Activated CD8-positive, alpha-beta T cell treated with anti-CD3 and anti-CD28 coated beads for 36 hours (primary cell): ENCODE measurements around the gene CIDEC. TPM values are rescaled to one million over a fixed set of nuclear protein-coding genes. Genes with fewer than 3 reads are reported as not detected.

Experiments used
- ATAC-seq: fragments of 200-7000 bp; cut with Tn5 transposase; one replicate; pipeline ENCODE4 v1.10.0; 2021; ENCODE audit warnings: mild to moderate bottlenecking, moderate library complexity
- CTCF ChIA-PET: fragments of 350-600 bp; sonication (Branson Sonifier 250); formaldehyde crosslinking; loops from one replicate; lab custom pipeline; 2021; ENCODE audit warnings: antibody characterized with exemption; lab: Charles Lee
- POLR2A ChIA-PET: fragments of 350-600 bp; sonication (Branson Sonifier 250); formaldehyde crosslinking; loops from one replicate; lab custom pipeline; 2021; ENCODE audit warnings: antibody characterized with exemption; lab: Charles Lee
- DNase-seq: peaks from one replicate; pipeline ENCODE4 v3.0.0-alpha.2; 2020
- H3K27ac Mint-ChIP-seq: one replicate; pipeline ENCODE4 v1.8.0; 2021; ENCODE audit warnings: mild to moderate bottlenecking, mixed read lengths
- H3K27me3 Mint-ChIP-seq: one replicate; pipeline ENCODE4 v1.8.0; 2021; ENCODE audit warnings: mixed read lengths
- H3K36me3 Mint-ChIP-seq: one replicate; pipeline ENCODE4 v1.8.0; 2021; ENCODE audit warnings: low read depth, mixed read lengths
- H3K4me1 Mint-ChIP-seq: one replicate; pipeline ENCODE4 v1.8.0; 2021; ENCODE audit warnings: low read depth, mixed read lengths
- H3K4me3 Mint-ChIP-seq: one replicate; pipeline ENCODE4 v1.8.0; 2021; ENCODE audit warnings: mild to moderate bottlenecking, moderate library complexity, mixed read lengths
- H3K9me3 Mint-ChIP-seq: one replicate; pipeline ENCODE4 v1.8.0; 2021; ENCODE audit warnings: mixed read lengths
- intact Hi-C: fragments of 100-400 bp; cut with micrococcal nuclease; formaldehyde crosslinking; loops from one replicate; pipeline ENCODE4 v1.10.0; 2022
- total RNA-seq, 2 experiments: library from RNA; stranded (reverse); gene quantifications; one replicate each; pipeline ENCODE4 v1.2.3, GENCODE V29; 2021
- TF ChIP-seq, protein P1 (sequence below): fragments of 200-600 bp; IDR thresholded peaks from one replicate; pipeline ENCODE4 v1.8.0; 2022; ENCODE audit warnings: antibody characterized with exemption, mild to moderate bottlenecking

Gene CIDEC
- total RNA-seq, 2 experiments from 2014 or later = not detected

DNA sequence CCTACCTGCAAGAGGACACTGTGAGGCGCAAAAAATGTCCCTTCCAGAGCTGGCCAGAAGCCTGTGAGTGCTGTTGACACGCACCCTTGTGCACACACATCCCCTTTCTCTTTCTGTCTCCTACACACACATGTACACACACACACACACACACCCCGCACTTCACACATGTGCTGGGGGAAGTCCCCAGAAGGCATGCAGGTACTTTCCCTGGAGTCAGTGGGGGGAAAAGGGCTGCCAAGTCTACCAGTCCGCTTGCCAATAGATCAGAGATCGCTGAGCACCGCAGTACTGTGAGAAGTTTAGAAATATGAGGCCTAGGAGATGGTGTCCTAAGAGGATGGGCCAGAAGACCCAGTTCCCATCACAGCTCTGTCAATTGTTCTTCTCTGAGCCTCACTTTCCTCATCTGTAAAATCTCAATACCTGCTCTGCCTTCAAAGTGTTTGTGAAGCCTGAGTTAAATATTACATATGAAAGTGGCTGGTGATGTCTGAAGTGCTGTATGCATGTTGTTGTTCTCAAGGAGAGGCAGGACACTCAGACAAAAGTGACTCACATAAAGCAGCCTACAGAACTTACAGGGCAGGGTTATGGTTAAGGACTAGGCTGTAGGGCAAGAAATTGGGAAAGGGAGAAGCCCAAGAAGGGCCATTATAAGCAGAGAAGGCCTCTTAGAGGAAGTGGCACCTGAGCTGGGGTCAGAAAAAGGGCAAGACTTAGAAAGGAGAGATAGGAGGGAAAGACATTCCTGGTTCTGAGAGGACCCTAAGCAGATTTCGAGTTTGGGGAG lies 29.4 kb upstream of the CIDEC start:
- Mint-ChIP-seq H3K4me3 (no peak overlapping the region), H3K4me1 (peaks cover 14% of the 10 kb centered on the region), H3K27ac (no peak overlapping the region), H3K27me3 (peaks cover 6% of the 10 kb centered on the region), H3K9me3 (no peaks in the 10 kb centered on the region), H3K36me3 (no peaks in the 10 kb centered on the region)
- POLR2A ChIA-PET = interaction anchor here (1.3 kb wide), 2 partner anchors 11 to 42 kb away, joined by 3 to 4 read pairs; partner anchors contain the start of gene PRRT3
- DNase-seq = peak; percentile 32
- intact Hi-C loops = no loop called here
- CTCF ChIA-PET = interaction anchor here (7.0 kb wide), 1 partner anchor 23 kb away, joined by 46 read pairs; the partner anchor contains the start of gene CRELD1
- peak; percentile 70 for ATAC-seq
- TF ChIP-seq, protein P1, sequence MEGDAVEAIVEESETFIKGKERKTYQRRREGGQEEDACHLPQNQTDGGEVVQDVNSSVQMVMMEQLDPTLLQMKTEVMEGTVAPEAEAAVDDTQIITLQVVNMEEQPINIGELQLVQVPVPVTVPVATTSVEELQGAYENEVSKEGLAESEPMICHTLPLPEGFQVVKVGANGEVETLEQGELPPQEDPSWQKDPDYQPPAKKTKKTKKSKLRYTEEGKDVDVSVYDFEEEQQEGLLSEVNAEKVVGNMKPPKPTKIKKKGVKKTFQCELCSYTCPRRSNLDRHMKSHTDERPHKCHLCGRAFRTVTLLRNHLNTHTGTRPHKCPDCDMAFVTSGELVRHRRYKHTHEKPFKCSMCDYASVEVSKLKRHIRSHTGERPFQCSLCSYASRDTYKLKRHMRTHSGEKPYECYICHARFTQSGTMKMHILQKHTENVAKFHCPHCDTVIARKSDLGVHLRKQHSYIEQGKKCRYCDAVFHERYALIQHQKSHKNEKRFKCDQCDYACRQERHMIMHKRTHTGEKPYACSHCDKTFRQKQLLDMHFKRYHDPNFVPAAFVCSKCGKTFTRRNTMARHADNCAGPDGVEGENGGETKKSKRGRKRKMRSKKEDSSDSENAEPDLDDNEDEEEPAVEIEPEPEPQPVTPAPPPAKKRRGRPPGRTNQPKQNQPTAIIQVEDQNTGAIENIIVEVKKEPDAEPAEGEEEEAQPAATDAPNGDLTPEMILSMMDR = no peak

DNA sequence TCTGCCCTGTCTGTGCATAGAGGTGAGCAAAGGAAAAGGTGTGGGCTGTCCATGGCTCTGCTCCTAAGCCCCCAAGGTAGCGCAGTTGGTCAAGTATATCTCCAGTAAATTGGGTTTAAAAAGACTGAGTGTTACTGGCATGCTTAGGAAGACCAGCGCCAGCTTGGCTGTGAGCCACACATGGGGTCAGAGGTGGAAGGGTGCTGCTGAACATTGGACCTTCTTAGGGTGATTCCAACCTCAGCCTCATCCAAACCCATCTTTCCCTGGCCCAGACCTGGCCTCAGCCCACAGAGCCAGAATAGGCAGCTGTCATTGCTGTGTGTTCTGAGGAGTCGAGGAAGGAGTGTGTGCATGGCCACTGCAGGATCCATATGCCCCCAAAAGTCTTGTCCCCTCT lies 28.2 kb upstream of the CIDEC start:
- Mint-ChIP-seq H3K4me3 (no peak overlapping the region), H3K4me1 (peaks cover 21% of the 10 kb centered on the region), H3K9me3 (no peaks in the 10 kb centered on the region), H3K27me3 (peaks cover 6% of the 10 kb centered on the region), H3K36me3 (no peaks in the 10 kb centered on the region), H3K27ac (no peak overlapping the region)
- DNase-seq (no peak), ATAC-seq (no peak)
- TF ChIP-seq, protein P1 = no peak
- ChIA-PET POLR2A (interaction anchor here (1.0 to 1.8 kb wide), 2 partner anchors 11 to 16 kb away, joined by 3 to 5 read pairs; no protein-coding TSS in a partner anchor), CTCF (interaction anchor here (1.4 to 1.5 kb wide), 2 partner anchors 17 to 23 kb away, joined by 4 to 9 read pairs; no protein-coding TSS in a partner anchor)
- intact Hi-C loops = no loop called here

DNA sequence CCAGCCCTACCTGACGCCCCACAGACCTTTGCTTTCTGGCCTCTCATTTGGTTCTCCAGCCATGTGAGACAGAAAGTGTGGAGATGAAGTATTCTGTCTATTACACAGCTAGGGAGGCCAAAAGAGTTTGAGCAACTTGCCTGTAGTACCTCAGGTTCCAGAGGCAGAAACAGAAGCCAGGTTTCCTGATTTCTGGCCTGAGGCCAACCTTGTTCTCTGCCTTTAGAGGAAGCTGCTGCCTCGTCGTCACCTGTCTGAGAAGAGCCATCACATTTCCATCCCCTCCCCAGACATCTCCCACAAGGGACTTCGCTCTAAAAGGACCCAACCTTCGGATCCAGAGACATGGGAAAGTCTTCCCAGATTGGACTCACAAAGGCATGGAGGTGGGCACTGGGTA lies 26.4 kb upstream of the CIDEC start:
- POLR2A ChIA-PET = interaction anchor here (0.8 to 1.8 kb wide), 2 partner anchors 14 to 16 kb away, joined by 3 to 5 read pairs; no protein-coding TSS in a partner anchor
- H3K27me3 Mint-ChIP-seq = peaks cover 2% of the 10 kb centered on the region
- no peak overlapping the region for H3K4me3 Mint-ChIP-seq
- H3K9me3 Mint-ChIP-seq = no peaks in the 10 kb centered on the region
- H3K27ac Mint-ChIP-seq = no peak overlapping the region
- ATAC-seq (no peak), DNase-seq (no peak)
- intact Hi-C loops = no loop called here
- TF ChIP-seq, protein P1 = no peak
- CTCF ChIA-PET = no interaction called here
- peaks cover 32% of the 10 kb centered on the region for H3K4me1 Mint-ChIP-seq
- H3K36me3 Mint-ChIP-seq = no peaks in the 10 kb centered on the region

DNA sequence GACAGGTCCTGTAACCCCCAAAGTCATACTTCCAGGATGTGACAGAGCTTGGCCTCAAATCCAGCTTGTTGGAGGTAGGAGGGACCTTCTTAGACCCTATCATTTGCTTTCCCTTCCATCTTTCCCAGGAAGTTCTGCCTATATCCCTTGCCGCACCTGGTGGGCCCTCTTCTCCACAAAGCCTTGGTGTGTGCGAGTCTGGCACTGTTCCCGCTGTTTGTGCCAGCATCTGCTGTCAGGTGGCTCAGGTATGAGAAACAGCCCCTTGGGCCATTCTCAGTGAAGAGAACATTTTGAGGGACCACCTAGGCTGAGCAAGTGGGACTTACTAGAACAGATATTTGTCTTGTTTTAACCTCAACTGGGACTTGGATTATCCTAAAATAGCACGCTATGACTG lies 23.9 kb upstream of the CIDEC start:
- H3K9me3 Mint-ChIP-seq = no peaks in the 10 kb centered on the region
- ChIA-PET CTCF (interaction anchor here (2.1 kb wide), 1 partner anchor 42 kb away, joined by 5 read pairs; no protein-coding TSS in a partner anchor), POLR2A (no interaction called here)
- DNase-seq = no peak
- TF ChIP-seq, protein P1 = no peak
- no peak overlapping the region for H3K4me3 Mint-ChIP-seq
- H3K4me1 Mint-ChIP-seq = peaks cover 30% of the 10 kb centered on the region
- H3K27ac Mint-ChIP-seq = no peak overlapping the region
- ATAC-seq = no peak
- no peaks in the 10 kb centered on the region for H3K27me3 Mint-ChIP-seq
- intact Hi-C loops = no loop called here
- H3K36me3 Mint-ChIP-seq = no peaks in the 10 kb centered on the region

DNA sequence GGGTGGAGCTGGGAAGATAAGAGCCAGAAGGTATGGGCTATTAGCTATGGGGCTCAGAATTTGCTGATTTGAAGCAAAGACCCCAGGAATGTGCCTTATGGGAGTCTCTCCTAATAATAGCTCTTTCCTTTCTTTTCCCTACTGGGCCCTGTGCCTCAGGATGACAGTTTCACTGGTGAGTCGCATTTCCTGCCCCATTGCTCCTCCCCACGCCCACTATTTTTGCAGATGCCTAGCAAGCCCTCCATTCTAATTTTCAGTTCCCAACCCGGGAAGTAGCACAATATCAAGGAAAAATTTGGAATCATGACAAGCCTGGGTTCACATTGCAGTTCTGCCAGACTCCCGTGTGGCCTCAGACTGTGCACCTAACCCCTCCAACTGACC lies 23.2 kb upstream of the CIDEC start:
- intact Hi-C loops = no loop called here
- peak; percentile 38 for DNase-seq

More for the DNA sequence above, 23.2 kb upstream of the CIDEC start:
- Mint-ChIP-seq H3K4me3 (peak overlapping the region; percentile 46), H3K27me3 (no peaks in the 10 kb centered on the region), H3K36me3 (no peaks in the 10 kb centered on the region), H3K4me1 (peaks cover 37% of the 10 kb centered on the region), H3K27ac (peak overlapping the region; percentile 73), H3K9me3 (no peaks in the 10 kb centered on the region)
- POLR2A ChIA-PET = interaction anchor here (1.8 to 2.3 kb wide), 2 partner anchors 10 to 12 kb away, joined by 10 to 14 read pairs; partner anchors contain the start of gene JAGN1
- TF ChIP-seq, protein P1 = no peak
- CTCF ChIA-PET = interaction anchor here (0.8 to 2.1 kb wide), 5 partner anchors 10 to 43 kb away, joined by 3 to 8 read pairs (median 4); partner anchors contain the start of gene CRELD1
- peak; percentile 13 for ATAC-seq
